ENCODE data around the gene RELN. TPM values are rescaled to one million over a fixed set of nuclear protein-coding genes. Genes with fewer than 3 reads are reported as not detected.

RELN gene
- total and polyA plus RNA-seq, 9 donors: 0.68 to 8.7 (median 2.7) TPM

- TF ChIP-seq EP300 (IDR thresholded peaks at IDR 0.05) (no peak), POLR2A (IDR thresholded peaks at IDR 0.05) (no peak), CTCF (IDR thresholded peaks at IDR 0.05) (no peak)
- intact Hi-C loops (cut with DNase I): no loop called here
Measured at GRCh38 chr7:103875718-103876117, 113.7 kb downstream of the RELN start.

DNA sequence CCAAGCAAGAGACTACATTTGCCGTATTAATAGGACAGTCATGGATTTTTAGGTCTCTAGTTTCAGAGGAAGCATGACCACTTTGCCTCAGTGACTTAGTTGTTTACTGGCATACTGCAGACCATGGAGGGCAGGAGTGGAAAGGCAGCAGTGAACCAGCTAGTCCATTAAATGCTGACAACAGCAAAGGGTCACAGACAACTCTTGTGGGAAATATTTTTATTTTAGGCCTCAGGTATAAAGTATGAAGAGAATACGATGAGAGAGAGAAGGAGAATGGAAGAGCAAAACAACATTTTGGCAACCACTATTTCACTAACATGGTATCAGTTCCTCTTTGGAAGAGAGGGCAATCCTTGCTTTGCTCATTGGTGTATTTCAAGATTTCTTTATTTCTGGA is 118.0 kb downstream of the RELN start:
- H3K27me3 ChIP-seq: no peaks in the 10 kb centered on the region
- H3K27ac ChIP-seq: no peak overlapping the region
- intact Hi-C loops (cut with DNase I): no loop called here
- H3K4me3 ChIP-seq: no peak overlapping the region
- TF ChIP-seq CTCF (IDR thresholded peaks at IDR 0.05) (no peak), EP300 (IDR thresholded peaks at IDR 0.05) (no peak), POLR2A (IDR thresholded peaks at IDR 0.05) (no peak)
- H3K9me3 ChIP-seq: no peaks in the 10 kb centered on the region
- H3K4me1 ChIP-seq (ENCODE audit: insufficient read depth): no peaks in the 10 kb centered on the region
- DNase-seq: no peak
- 62 to 83% (median 65%) methylated on average over 2 of the region's 2 CpGs for whole genome bisulfite sequencing, 3 donors
- no peaks in the 10 kb centered on the region for H3K36me3 ChIP-seq

More at GRCh38 chr7:103875718-103876117, 113.7 kb downstream of the RELN start:
- Histone ChIP-seq H3K36me3 (no peaks in the 10 kb centered on the region), H3K9me3 (no peaks in the 10 kb centered on the region), H3K4me3 (no peak overlapping the region), H3K27me3 (no peaks in the 10 kb centered on the region), H3K4me1 (ENCODE audit: insufficient read depth) (no peaks in the 10 kb centered on the region), H3K27ac (no peak overlapping the region)
- DNase-seq: no peak

GRCh38 chr7:103870664-103871063 is 118.8 kb downstream of the RELN start:
- TF ChIP-seq CTCF (IDR thresholded peaks at IDR 0.05): no peak
- no peak for TF ChIP-seq EP300 (IDR thresholded peaks at IDR 0.05)
- TF ChIP-seq POLR2A (IDR thresholded peaks at IDR 0.05): no peak
- intact Hi-C loops (cut with DNase I): no loop called here
- WGBS, 3 donors: 59 to 84% (median 62%) methylated on average over 3 of the region's 3 CpGs

GRCh38 chr7:103867874-103868273 is 121.6 kb downstream of the RELN start:
- DNase-seq: no peak
- no peak for TF ChIP-seq CTCF (IDR thresholded peaks at IDR 0.05)
- no peak for TF ChIP-seq POLR2A (IDR thresholded peaks at IDR 0.05)
- TF ChIP-seq EP300 (IDR thresholded peaks at IDR 0.05): no peak
- Histone ChIP-seq H3K27me3 (no peaks in the 10 kb centered on the region), H3K36me3 (no peaks in the 10 kb centered on the region), H3K4me1 (ENCODE audit: insufficient read depth) (no peaks in the 10 kb centered on the region), H3K4me3 (no peak overlapping the region), H3K27ac (no peak overlapping the region), H3K9me3 (no peaks in the 10 kb centered on the region)
- intact Hi-C loops (cut with DNase I): no loop called here
- WGBS, 3 donors: 63 to 86% (median 70%) methylated on average over 2 of the region's 2 CpGs

More at GRCh38 chr7:103870664-103871063, 118.8 kb downstream of the RELN start:
- H3K27me3 ChIP-seq: no peaks in the 10 kb centered on the region
- H3K4me3 ChIP-seq: no peak overlapping the region
- H3K36me3 ChIP-seq: no peaks in the 10 kb centered on the region
- H3K9me3 ChIP-seq: no peaks in the 10 kb centered on the region
- H3K27ac ChIP-seq: no peak overlapping the region
- DNase-seq: no peak
- H3K4me1 ChIP-seq (ENCODE audit: insufficient read depth): no peaks in the 10 kb centered on the region

GRCh38 chr7:103866919-103867318 is 122.5 kb downstream of the RELN start:
- no peaks in the 10 kb centered on the region for H3K4me1 ChIP-seq (ENCODE audit: insufficient read depth)
- no peak for DNase-seq
- TF ChIP-seq CTCF (IDR thresholded peaks at IDR 0.05) (no peak), POLR2A (IDR thresholded peaks at IDR 0.05) (no peak), EP300 (IDR thresholded peaks at IDR 0.05) (no peak)
- H3K4me3 ChIP-seq: no peak overlapping the region
- WGBS, 3 donors: 54 to 66% (median 56%) methylated on average over 4 of the region's 4 CpGs
- intact Hi-C loops (cut with DNase I): no loop called here
- no peaks in the 10 kb centered on the region for H3K9me3 ChIP-seq
- H3K27me3 ChIP-seq: no peaks in the 10 kb centered on the region
- H3K36me3 ChIP-seq: no peaks in the 10 kb centered on the region
- no peak overlapping the region for H3K27ac ChIP-seq
